ENCODE data around the gene TMEM50B. TPM values are rescaled to one million over a fixed set of nuclear protein-coding genes. Genes with fewer than 3 reads are reported as not detected.

Gene TMEM50B
- total RNA-seq, 1 experiment from 2014 or later, result 23.7 TPM

DNA sequence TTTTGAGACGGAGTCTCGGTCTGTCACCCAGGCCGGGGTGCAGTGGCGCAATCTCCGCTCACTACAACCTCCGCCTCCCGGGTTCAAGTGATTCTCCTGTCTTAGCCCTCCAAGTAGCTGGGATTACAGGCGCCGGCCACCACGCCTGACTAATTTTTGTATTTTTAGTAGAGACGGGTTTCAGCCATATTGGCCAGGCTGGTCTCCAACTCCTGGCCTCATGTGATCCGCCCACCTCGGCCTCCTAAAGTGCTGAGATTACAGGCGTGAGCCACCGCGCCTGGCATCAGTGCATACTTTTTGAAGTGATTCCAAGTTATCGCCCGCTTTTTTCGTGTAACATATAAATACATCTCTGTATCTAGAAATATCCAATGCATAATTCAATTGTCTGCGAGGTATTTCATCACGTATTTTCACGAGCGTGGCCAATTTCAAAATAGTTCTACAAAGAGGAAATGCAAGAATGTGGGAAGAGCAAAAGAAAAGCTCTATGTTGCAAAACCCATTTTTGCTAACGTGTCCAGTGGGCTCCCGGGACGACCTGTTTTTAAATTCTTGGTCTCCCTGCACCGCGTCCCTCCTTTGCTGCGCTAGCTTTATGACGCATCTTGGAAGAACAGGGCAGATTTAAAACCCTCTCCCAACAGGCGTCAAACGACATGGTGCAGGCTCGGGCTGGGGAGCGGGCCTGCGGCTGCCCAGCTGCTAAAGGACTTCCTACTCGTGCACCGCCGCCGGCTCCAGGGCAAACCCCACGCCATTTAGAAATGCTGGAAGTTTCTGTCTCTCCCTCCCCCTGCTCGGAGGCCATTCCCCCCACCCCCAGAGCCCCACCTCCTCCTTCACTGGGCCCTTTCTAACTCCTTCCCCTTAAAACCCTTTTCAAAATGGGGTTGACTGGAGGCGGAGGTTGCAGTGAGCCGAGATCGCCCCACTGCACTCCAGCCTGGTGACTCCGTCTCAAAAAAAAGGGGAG lies 77.5 kb downstream of the TMEM50B start:
- H3K36me3 ChIP-seq, result no peaks in the 10 kb centered on the region
- H3K27ac ChIP-seq, result peak overlapping the region; percentile 63; the same call in 1 of the 2 replicates
- DNase-seq, result peak; percentile 78 to 83
- H3K4me1 ChIP-seq, result peaks cover 18% of the 10 kb centered on the region
- H3K4me3 ChIP-seq, result peak overlapping the region; percentile 92
- no peaks in the 10 kb centered on the region for H3K9me3 ChIP-seq (replicated peaks)
- H3K27me3 ChIP-seq, result no peaks in the 10 kb centered on the region

DNA sequence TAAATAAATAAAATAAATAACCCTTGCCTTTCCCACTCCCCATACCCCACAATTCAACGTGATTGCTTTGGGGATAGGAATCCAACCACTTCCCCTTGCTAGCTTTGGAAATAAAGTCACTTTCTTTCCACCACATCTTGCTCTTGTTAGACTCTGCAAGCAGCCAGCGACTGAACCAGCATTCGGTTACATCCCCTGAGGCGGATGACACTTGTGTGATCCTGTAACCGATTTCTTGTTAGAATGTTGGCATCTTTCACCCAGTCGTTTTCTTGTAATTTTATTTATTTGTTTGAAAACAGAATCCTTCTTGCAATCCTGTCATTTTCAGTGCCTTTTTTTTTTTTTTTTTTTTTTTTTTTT lies 78.2 kb downstream of the TMEM50B start:
- DNase-seq, result peak; percentile 31 to 60
- peaks cover 22% of the 10 kb centered on the region for H3K4me1 ChIP-seq
- peak overlapping the region; percentile 92 for H3K4me3 ChIP-seq
- H3K27ac ChIP-seq, result no peak overlapping the region
- H3K9me3 ChIP-seq (replicated peaks), result no peaks in the 10 kb centered on the region
- H3K36me3 ChIP-seq, result no peaks in the 10 kb centered on the region
- no peaks in the 10 kb centered on the region for H3K27me3 ChIP-seq

Other genes starting within 250 kb of the TMEM50B start
- gene IL10RB, start 213.6 kb downstream of the TMEM50B start, total RNA-seq (2014; rRNA removed; shearing (Covaris generic)), result 7.0 and 8.8 TPM in 2 replicates
- gene IFNAR1, start 155.0 kb downstream of the TMEM50B start, total RNA-seq (2014; rRNA removed; shearing (Covaris generic)), result 25.9 and 30.1 TPM in 2 replicates
- 67.1 and 71.6 TPM in 2 replicates for gene IFNGR2, start 76.6 kb downstream of the TMEM50B start, total RNA-seq (2014; rRNA removed; shearing (Covaris generic))
- 1.6 and 2.0 TPM in 2 replicates for gene DNAJC28, start 11.7 kb upstream of the TMEM50B start, total RNA-seq (2014; rRNA removed; shearing (Covaris generic))
- gene GART, start 62.1 kb upstream of the TMEM50B start, total RNA-seq (2014; rRNA removed; shearing (Covaris generic)), result 171 and 193 TPM in 2 replicates
- 195 and 230 TPM in 2 replicates for gene SON, start 63.1 kb upstream of the TMEM50B start, total RNA-seq (2014; rRNA removed; shearing (Covaris generic))
- 52.7 and 62.7 TPM in 2 replicates for gene DONSON, start 108.7 kb upstream of the TMEM50B start, total RNA-seq (2014; rRNA removed; shearing (Covaris generic))
- gene CRYZL1, start 161.8 kb upstream of the TMEM50B start, total RNA-seq (2014; rRNA removed; shearing (Covaris generic)), result 21.2 and 29.0 TPM in 2 replicates
- gene ITSN1, start 162.5 kb upstream of the TMEM50B start, total RNA-seq (2014; rRNA removed; shearing (Covaris generic)), result 42.5 and 50.8 TPM in 2 replicates

All from SJCRH30 (cell line).